Thoracic aorta (tissue), 2 donors: ENCODE data around the gene TP53AIP1. TPM values are rescaled to one million over a fixed set of nuclear protein-coding genes. Genes with fewer than 3 reads are reported as not detected.

ENCODE experiments used
- ATAC-seq: fragments of 150-250 bp; one replicate; pipeline ENCODE4 v1.8.0; 2017; ENCODE audit warnings: low read depth; ENCODE audit not compliant: insufficient number of reproducible peaks, low FRiP score
- DNase-seq: peaks from one replicate; pipeline ENCODE4 v3.0.0-alpha.2; 2020; ENCODE audit warnings: low spot score
- H3K27ac ChIP-seq, 2 donors: fragments of 200-600 bp; sonication (generic); 1 replicate in 1 of 2; 2 replicates in 1 of 2; pipeline ENCODE4 v1.5.1; 2016; ENCODE audit warnings: mild to moderate bottlenecking in 2 of 2, moderate library complexity in 2 of 2
- H3K27me3 ChIP-seq: fragments of 200-600 bp; sonication (generic); replicated peaks from 2 replicates; pipeline ENCODE4 v1.6.0; 2016; ENCODE audit warnings: mild to moderate bottlenecking; ENCODE audit not compliant: insufficient read depth
- H3K36me3 ChIP-seq: fragments of 200-600 bp; sonication (generic); one replicate; pipeline ENCODE4 v1.5.1; 2016
- H3K4me1 ChIP-seq, 2 donors: fragments of 200-600 bp; sonication (generic); 1 replicate in 1 of 2; 2 replicates in 1 of 2; pipeline versions ENCODE4 v1.5.1 to v1.6.0; 2016; ENCODE audit warnings: low read depth in 2 of 2, mild to moderate bottlenecking in 1 of 2; ENCODE audit not compliant: control insufficient read depth in 1 of 2
- H3K4me3 ChIP-seq: fragments of 200-600 bp; sonication (generic); 2 replicates; pipeline ENCODE4 v1.5.1; 2016; ENCODE audit warnings: mild to moderate bottlenecking
- H3K9me3 ChIP-seq: fragments of 200-600 bp; sonication (generic); 2 replicates; pipeline ENCODE4 v1.5.1; 2016
- CTCF ChIP-seq: fragments of 200-600 bp; sonication (generic); IDR thresholded peaks from one replicate; pipeline ENCODE4 v1.5.1; 2019; ENCODE audit warnings: antibody characterized with exemption
- total RNA-seq, 2 donors: library from RNA; depleted of rRNA; stranded (reverse); fragments of >200 nt; gene quantifications; one replicate each; pipeline versions ENCODE4 v1.1.0 to v1.2.3, GENCODE V29; 2016

TP53AIP1 gene
- total RNA-seq, 2 donors from 2014 or later, result not detected

DNA sequence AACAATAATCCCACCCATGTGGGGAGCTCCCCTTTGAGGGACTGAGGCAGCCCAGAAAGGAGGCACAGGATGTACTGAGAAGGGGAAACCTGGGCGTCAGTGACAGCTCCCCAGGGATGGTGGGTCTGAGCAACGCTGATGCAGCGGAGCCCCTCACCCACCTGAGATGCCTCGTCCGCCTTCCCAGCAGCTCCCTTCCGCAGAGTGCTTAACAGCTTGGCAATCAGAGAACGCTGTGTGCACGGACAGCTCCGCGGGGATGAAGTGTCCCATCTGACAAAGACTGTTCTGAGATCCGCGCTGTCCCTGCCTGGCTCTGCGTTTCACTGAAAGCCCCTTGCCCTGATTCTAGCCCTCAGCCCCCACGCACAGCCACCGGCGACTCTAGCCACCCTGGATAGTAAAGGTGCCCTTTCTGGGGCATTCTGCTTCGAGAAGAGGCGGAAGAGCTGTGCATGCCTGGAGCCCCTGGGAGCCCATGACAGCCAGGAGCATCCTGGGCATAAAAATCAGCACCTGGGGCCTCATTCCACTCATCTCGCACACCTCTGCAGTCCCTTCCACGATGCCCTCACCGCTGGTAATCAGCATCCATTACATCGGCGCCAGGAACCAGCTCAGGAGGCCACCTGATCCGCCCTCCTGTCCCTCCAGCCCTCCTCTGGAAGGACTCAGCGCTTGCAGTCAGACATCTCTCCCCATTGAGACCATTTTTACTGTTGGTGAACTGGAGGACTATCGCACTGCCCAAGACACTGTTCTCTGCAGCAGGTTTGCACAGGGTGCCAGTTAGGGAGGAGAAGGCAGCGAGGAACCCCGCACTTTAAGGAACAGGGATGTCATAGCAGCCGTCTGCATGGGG, 40.8 kb downstream of the TP53AIP1 start:
- Histone ChIP-seq H3K4me3 (no peak overlapping the region), H3K4me1 (peaks cover 12 to 37% of the 10 kb centered on the region in 2 donors), H3K36me3 (no peaks in the 10 kb centered on the region), H3K9me3 (no peaks in the 10 kb centered on the region), H3K27ac (no peak overlapping the region), H3K27me3 (no peaks in the 10 kb centered on the region)
- TF ChIP-seq CTCF, result no peak
- DNase-seq, result no peak
- ATAC-seq, result no peak

DNA sequence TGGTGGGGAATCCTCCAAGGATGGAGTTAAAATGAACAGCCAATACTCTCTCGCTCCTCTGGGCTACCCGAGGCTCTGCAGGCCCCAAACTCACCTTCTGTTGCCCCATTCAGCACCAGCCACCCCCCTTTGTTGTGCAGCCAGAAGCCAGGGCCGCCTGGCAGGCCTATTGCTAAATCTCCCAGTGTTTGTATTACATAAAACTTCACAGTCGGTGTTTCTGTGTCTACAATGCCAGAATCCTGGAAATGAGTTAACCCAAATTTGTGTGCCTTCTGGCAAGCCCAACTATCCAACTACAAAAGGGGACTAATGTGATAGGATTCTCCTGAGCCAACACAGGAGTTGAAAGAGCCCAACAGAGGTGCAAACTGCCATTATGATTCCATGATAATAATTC, 42.2 kb downstream of the TP53AIP1 start:
- DNase-seq, result no peak
- Histone ChIP-seq H3K27me3 (no peaks in the 10 kb centered on the region), H3K27ac (no peak overlapping the region), H3K36me3 (no peaks in the 10 kb centered on the region), H3K9me3 (no peaks in the 10 kb centered on the region), H3K4me1 (peaks cover 12 to 47% of the 10 kb centered on the region in 2 donors), H3K4me3 (no peak overlapping the region)
- ATAC-seq, result no peak
- TF ChIP-seq CTCF, result no peak

- no peak for TF ChIP-seq CTCF
- no peaks in the 10 kb centered on the region for H3K27me3 ChIP-seq
- no peaks in the 10 kb centered on the region for H3K9me3 ChIP-seq
- H3K4me1 ChIP-seq, result peaks cover 19 to 55% of the 10 kb centered on the region in 2 donors
- H3K27ac ChIP-seq, result no peak overlapping the region
- H3K4me3 ChIP-seq, result no peak overlapping the region
- DNase-seq (no peak), ATAC-seq (no peak)
- H3K36me3 ChIP-seq, result no peaks in the 10 kb centered on the region
These were observed 43.9 kb downstream of the TP53AIP1 start for GRCh38 chr11:128898580-128899344.

- Histone ChIP-seq H3K27ac (no peak overlapping the region), H3K4me1 (peaks cover 20 to 63% of the 10 kb centered on the region in 2 donors), H3K36me3 (no peaks in the 10 kb centered on the region), H3K4me3 (no peak overlapping the region), H3K9me3 (no peaks in the 10 kb centered on the region), H3K27me3 (no peaks in the 10 kb centered on the region)
- DNase-seq, result no peak
- TF ChIP-seq CTCF, result no peak
- no peak for ATAC-seq
These were observed 44.8 kb downstream of the TP53AIP1 start for GRCh38 chr11:128897826-128898225.

DNA sequence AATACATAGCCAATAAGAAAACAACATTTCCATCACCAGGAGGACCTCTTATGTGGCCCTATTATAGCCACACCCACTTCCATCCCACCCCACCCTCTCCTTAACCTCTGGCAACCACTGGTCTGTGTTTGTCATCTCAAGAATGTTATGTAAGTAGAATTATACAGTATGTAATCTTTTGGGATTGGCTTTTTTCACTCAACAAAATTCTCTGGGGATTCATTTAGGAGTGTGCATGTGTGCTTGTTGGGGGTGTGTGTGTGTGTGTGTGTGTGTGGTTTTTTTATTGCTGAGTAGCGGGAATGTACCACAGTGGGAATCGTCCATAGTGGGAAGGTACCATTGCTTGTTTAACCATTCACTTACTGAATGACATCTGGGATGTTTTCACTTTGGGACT, 46.3 kb downstream of the TP53AIP1 start:
- no peak for DNase-seq
- H3K27ac ChIP-seq, result no peak overlapping the region
- no peak overlapping the region for H3K4me3 ChIP-seq
- no peaks in the 10 kb centered on the region for H3K9me3 ChIP-seq
- H3K4me1 ChIP-seq, result peaks cover 20 to 67% of the 10 kb centered on the region in 2 donors
- H3K36me3 ChIP-seq, result no peaks in the 10 kb centered on the region
- no peaks in the 10 kb centered on the region for H3K27me3 ChIP-seq
- no peak for TF ChIP-seq CTCF
- ATAC-seq, result no peak
